ENCODE data around the gene ZNF85. TPM values are rescaled to one million over a fixed set of nuclear protein-coding genes. Genes with fewer than 3 reads are reported as not detected.
"Not testable (repeated sequence)": the region's sequence is repeated elsewhere in the genome, so short reads cannot be mapped to it uniquely, and the experiment has no call there.

Gene ZNF85
- total RNA-seq: 10 to 100 TPM; 20.6 to 24.2 TPM

- Mint-ChIP-seq H3K9me3 (peaks cover 31% of the 10 kb centered on the region), H3K4me1 (peaks cover 28% of the 10 kb centered on the region), H3K4me3 (peak within 1 kb of the TSS; percentile 98), H3K36me3 (ENCODE audit: low read depth) (peaks cover 41% of the 10 kb centered on the region), H3K27ac (peak within 1 kb of the TSS; percentile 100), H3K27me3 (no peaks in the 10 kb centered on the region)
- peak; percentile 95 for DNase-seq
- ChIA-PET CTCF (interaction anchor here (1.4 to 1.5 kb wide), 2 partner anchors 93 to 144 kb away, joined by 3 to 4 read pairs; no protein-coding TSS in a partner anchor), POLR2A (interaction anchor here (0.5 to 1.5 kb wide), 10 partner anchors 37 to 582 kb away, joined by 3 to 11 read pairs (median 4); partner anchors contain the start of genes ZNF429, ZNF430, ZNF66 and ZNF737)
Measured at GRCh38 chr19:20923077-20923871, at the start of gene ZNF85. Gene ZNF85 (plus strand): TSS chr19:20923251. CDS start chr19:20923401, 150 bp downstream.

DNA sequence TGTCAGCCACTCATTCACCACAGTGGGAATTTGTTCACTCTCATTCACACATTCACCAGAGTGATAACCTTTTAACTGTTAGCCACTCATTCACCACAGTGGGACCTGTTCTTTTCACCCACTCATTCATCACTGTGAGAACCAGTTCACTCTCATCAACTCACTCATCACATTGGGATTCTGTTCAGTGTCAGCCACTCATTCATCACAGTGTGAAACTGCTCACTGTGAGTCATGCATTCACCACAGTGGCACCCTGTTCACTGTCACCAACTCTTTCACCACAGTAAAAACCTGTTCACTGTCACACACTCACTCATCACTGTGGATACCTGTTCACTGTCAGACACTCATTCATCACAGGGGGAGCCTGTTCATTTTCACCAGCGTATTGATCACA is 43.5 kb upstream of the ZNF85 start:
- Mint-ChIP-seq H3K27ac (no peak overlapping the region), H3K4me3 (no peak overlapping the region), H3K4me1 (no peaks in the 10 kb centered on the region), H3K9me3 (peaks cover 91% of the 10 kb centered on the region), H3K27me3 (no peaks in the 10 kb centered on the region), H3K36me3 (ENCODE audit: low read depth) (peaks cover under 1% of the 10 kb centered on the region)
- no peak for DNase-seq
- ChIA-PET POLR2A (no interaction called here), CTCF (no interaction called here)

GRCh38 chr19:20912973-20913372 is 10.1 kb upstream of the ZNF85 start:
- Mint-ChIP-seq H3K36me3 (ENCODE audit: low read depth) (peaks cover 13% of the 10 kb centered on the region), H3K4me1 (no peaks in the 10 kb centered on the region), H3K9me3 (peaks cover 78% of the 10 kb centered on the region), H3K4me3 (no peak overlapping the region), H3K27me3 (no peaks in the 10 kb centered on the region), H3K27ac (no peak overlapping the region)
- POLR2A ChIA-PET: no interaction called here
- CTCF ChIA-PET: no interaction called here
- DNase-seq: no peak

DNA sequence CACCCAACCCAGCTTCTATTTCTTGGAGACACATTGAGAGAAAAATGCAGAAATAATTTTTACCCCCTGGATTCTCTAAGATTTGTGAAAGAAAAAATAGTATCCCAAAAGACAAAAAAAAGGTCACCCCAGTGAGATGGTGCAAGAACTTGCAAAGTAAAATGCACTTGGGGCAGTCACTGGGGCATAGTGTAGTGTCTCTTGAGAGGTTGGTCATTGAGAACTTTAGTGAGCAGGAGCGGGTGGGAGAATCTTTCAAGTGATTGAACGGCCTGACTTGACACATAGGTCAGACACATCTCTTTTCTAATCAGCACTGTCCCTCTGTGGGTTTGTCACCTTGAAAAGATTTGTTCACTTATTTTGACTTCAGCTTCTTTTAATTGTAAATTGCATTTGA is 2.4 kb downstream of the ZNF85 start:
- CTCF ChIA-PET: interaction anchor here (0.6 kb wide), 1 partner anchor 1751 kb away, joined by 3 read pairs; no protein-coding TSS in a partner anchor
- H3K9me3 Mint-ChIP-seq: peaks cover 31% of the 10 kb centered on the region
- H3K4me3 Mint-ChIP-seq: no peak overlapping the region
- POLR2A ChIA-PET: no interaction called here
- no peaks in the 10 kb centered on the region for H3K27me3 Mint-ChIP-seq
- peaks cover 52% of the 10 kb centered on the region for H3K36me3 Mint-ChIP-seq (ENCODE audit: low read depth)
- no peak overlapping the region for H3K27ac Mint-ChIP-seq
- DNase-seq: no peak
- peaks cover 29% of the 10 kb centered on the region for H3K4me1 Mint-ChIP-seq

DNA sequence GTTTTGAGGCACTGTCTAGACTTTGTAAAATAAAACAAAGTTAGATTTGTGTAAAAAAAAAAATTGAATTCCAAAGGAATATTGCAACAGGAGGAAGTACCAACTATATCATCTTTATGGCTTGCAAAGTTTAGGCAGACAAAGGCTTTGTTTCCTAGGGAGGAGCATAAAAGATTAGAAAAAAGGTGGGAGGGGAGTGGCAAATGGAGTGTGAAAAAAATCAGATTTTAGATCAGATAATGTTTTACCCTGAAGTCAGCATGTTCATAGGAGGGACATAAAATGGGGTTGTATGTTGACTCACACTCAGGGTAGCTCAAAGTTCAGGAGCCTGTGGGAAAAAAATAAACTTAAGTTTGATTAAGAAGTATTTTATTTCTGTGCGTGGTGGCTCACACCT is 3.7 kb downstream of the ZNF85 start:
- no peak overlapping the region for H3K4me3 Mint-ChIP-seq
- H3K27ac Mint-ChIP-seq: peak overlapping the region; percentile 60
- no peak for DNase-seq
- H3K27me3 Mint-ChIP-seq: no peaks in the 10 kb centered on the region
- peaks cover 35% of the 10 kb centered on the region for H3K9me3 Mint-ChIP-seq
- ChIA-PET CTCF (no interaction called here), POLR2A (no interaction called here)
- peaks cover 57% of the 10 kb centered on the region for H3K36me3 Mint-ChIP-seq (ENCODE audit: low read depth)
- peaks cover 29% of the 10 kb centered on the region for H3K4me1 Mint-ChIP-seq

DNA sequence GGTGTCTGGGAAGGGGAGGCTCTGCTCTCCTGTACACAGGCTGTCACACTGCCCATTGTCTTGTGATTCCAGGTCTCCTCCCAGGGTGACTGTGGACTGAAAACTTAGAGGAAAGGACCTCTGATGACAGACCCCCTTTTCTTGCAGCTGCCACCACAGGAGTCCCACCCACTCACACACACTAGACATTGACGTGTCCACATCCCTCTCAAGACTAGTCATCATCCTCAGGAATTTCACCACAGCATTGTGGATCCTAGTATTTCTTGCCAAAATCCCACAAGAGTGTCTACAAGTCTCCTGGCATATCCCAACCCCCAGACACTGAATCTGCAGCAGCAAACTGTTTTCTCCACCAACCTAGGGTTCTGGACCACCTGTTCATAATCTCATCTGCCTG is 5.3 kb downstream of the ZNF85 start:
- no peaks in the 10 kb centered on the region for H3K27me3 Mint-ChIP-seq
- no peak overlapping the region for H3K27ac Mint-ChIP-seq
- no peak for DNase-seq
- no peak overlapping the region for H3K4me3 Mint-ChIP-seq
- POLR2A ChIA-PET: no interaction called here
- CTCF ChIA-PET: interaction anchor here (0.6 kb wide), 1 partner anchor 278 kb away, joined by 4 read pairs; no protein-coding TSS in a partner anchor
- H3K9me3 Mint-ChIP-seq: peaks cover 40% of the 10 kb centered on the region
- H3K36me3 Mint-ChIP-seq (ENCODE audit: low read depth): peaks cover 69% of the 10 kb centered on the region
- H3K4me1 Mint-ChIP-seq: peaks cover 23% of the 10 kb centered on the region

DNA sequence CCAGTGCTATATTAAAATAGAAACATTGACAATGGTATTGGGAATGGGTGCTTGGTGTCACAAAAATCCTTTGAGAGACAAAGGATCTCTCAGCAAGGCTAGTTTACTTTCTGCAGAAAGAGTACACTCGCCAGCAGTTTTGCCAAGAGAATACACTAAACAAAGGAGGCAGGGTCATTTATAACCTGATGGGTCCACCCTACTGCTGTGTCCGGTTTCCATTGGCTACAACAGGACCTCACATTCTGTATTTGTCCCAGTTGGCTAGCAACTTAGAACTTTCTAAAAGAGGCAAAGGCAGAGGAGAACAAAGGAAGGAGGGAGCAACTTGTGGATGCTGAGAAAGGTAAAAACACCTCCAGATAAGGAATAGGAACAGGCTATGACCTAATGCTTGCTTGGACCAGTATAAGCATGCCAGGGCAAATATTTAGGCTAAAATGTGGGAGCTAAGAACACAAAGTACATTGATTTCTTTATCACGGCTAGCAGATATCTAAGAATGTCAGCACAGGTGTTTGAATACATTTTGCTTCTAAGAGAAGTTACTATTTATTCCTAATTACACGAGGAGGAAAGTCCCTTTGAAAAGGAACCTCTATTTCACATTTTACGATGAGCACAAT is 13.4 kb downstream of the ZNF85 start:
- CTCF ChIA-PET, POLR2A ChIA-PET, H3K4me1 Mint-ChIP-seq, H3K27ac Mint-ChIP-seq, H3K4me3 Mint-ChIP-seq, H3K27me3 Mint-ChIP-seq, DNase-seq: not testable (repeated sequence)
- peaks cover 25% of the 10 kb centered on the region for H3K9me3 Mint-ChIP-seq
- peaks cover 77% of the 10 kb centered on the region for H3K36me3 Mint-ChIP-seq (ENCODE audit: low read depth)

- H3K4me3 Mint-ChIP-seq, DNase-seq, CTCF ChIA-PET, H3K4me1 Mint-ChIP-seq, POLR2A ChIA-PET, H3K27me3 Mint-ChIP-seq, H3K27ac Mint-ChIP-seq: not testable (repeated sequence)
- H3K36me3 Mint-ChIP-seq (ENCODE audit: low read depth): peaks cover 24% of the 10 kb centered on the region
- H3K9me3 Mint-ChIP-seq: peaks cover 19% of the 10 kb centered on the region
Measured at GRCh38 chr19:20952561-20953095, 29.6 kb downstream of the ZNF85 start.

DNA sequence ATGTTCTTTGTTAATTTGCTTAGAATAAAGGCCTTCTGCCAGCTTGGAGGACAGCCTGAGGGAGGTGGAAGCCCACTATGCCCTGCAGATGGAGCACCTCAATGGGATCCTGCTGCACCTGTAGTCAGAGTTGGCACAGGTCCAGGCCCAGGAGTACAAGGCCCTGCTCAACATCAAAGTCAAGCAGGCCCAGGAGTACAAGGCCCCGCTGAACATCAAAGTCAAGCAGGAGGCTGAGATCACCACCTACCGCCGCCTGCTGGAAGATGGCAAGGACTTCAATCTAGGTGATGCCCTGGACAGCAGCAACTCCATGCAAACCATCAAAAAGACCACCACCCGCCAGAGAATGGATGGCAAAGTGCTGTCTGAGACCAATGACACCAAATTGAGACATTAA is 41.7 kb downstream of the ZNF85 start:
- Mint-ChIP-seq H3K4me3 (no peak overlapping the region), H3K27me3 (no peaks in the 10 kb centered on the region), H3K9me3 (peaks cover 29% of the 10 kb centered on the region), H3K4me1 (no peaks in the 10 kb centered on the region), H3K36me3 (ENCODE audit: low read depth) (no peaks in the 10 kb centered on the region), H3K27ac (no peak overlapping the region)
- ChIA-PET CTCF (no interaction called here), POLR2A (no interaction called here)
- DNase-seq: no peak

- no peaks in the 10 kb centered on the region for H3K36me3 Mint-ChIP-seq (ENCODE audit: low read depth)
- DNase-seq: no peak
- CTCF ChIA-PET: no interaction called here
Measured at GRCh38 chr19:20968092-20968491, 45.0 kb downstream of the ZNF85 start.

GRCh38 chr19:20969498-20969897 is 46.4 kb downstream of the ZNF85 start:
- H3K27me3 Mint-ChIP-seq: no peaks in the 10 kb centered on the region
- no peaks in the 10 kb centered on the region for H3K36me3 Mint-ChIP-seq (ENCODE audit: low read depth)
- ChIA-PET CTCF (no interaction called here), POLR2A (no interaction called here)
- H3K4me3 Mint-ChIP-seq: no peak overlapping the region
- no peak for DNase-seq
- peaks cover 18% of the 10 kb centered on the region for H3K9me3 Mint-ChIP-seq
- H3K4me1 Mint-ChIP-seq: no peaks in the 10 kb centered on the region
- H3K27ac Mint-ChIP-seq: no peak overlapping the region

More at GRCh38 chr19:20968092-20968491, 45.0 kb downstream of the ZNF85 start:
- Mint-ChIP-seq H3K4me1 (no peaks in the 10 kb centered on the region), H3K27ac (no peak overlapping the region), H3K27me3 (no peaks in the 10 kb centered on the region), H3K9me3 (peaks cover 20% of the 10 kb centered on the region), H3K4me3 (no peak overlapping the region)
- POLR2A ChIA-PET: no interaction called here

DNA sequence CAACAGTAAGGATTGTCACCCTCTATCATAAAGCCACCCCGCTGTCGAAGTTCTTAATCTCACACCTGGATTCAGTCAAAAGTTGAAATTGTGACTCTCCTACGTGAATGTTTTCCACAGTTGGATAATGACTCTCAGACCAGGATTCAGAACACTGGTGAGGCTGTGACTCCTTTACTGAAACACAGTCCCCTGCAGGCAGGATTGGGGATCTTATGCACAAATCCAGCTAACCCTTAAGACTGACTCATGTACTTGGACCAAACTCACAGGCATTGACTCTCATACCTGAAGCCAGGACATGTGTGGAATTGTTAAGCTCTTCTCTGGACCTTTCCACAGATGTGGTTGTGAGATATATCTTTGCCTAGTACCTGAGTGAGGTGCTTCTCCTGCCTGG is 46.8 kb downstream of the ZNF85 start:
- Mint-ChIP-seq H3K9me3 (peaks cover 15% of the 10 kb centered on the region), H3K27ac (no peak overlapping the region), H3K27me3 (no peaks in the 10 kb centered on the region), H3K4me1 (no peaks in the 10 kb centered on the region), H3K36me3 (ENCODE audit: low read depth) (no peaks in the 10 kb centered on the region), H3K4me3 (no peak overlapping the region)
- no peak for DNase-seq
- CTCF ChIA-PET: no interaction called here
- POLR2A ChIA-PET: no interaction called here

DNA sequence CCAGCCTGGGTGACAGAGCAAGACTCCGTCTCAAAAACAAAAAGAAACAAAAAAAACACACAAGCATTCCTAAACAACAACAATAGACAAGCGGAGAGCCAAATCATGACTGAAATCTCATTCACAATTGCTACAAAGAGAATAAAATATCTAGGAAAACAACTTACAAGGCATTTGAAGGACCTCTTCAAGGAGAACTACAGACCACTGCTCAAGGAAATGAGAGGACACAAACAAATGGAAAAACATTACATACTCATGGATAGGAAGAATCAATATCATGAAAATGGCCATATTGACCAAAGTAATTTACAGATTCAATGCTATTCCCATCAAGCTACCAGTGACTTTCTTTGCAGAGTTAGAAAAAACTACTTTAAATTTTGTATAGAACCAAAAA is 69.7 kb downstream of the ZNF85 start:
- POLR2A ChIA-PET; H3K36me3 Mint-ChIP-seq (ENCODE audit: low read depth); CTCF ChIA-PET; DNase-seq; H3K4me1 Mint-ChIP-seq; H3K4me3 Mint-ChIP-seq; H3K27me3 Mint-ChIP-seq; H3K27ac Mint-ChIP-seq: not testable (repeated sequence)
- H3K9me3 Mint-ChIP-seq: peaks cover 46% of the 10 kb centered on the region
